WERI-Rb-1 (cell line): ENCODE results near the gene BHLHE40.

ENCODE experiments used
- DNase-seq: peaks from one replicate; pipeline ENCODE4 v3.0.0-alpha.2; 2020
- H3K27ac ChIP-seq: fragments of 250-450 bp; sonication (Bioruptor Pico); 2 replicates; pipeline ENCODE4 v1.5.1; 2020; ENCODE audit warnings: mild to moderate bottlenecking, moderate library complexity
- H3K27me3 ChIP-seq: fragments of 250-450 bp; sonication (Bioruptor Pico); 2 replicates; pipeline ENCODE4 v1.5.1; 2021; ENCODE audit warnings: mild to moderate bottlenecking, low read depth, moderate library complexity; ENCODE audit not compliant: insufficient read depth, severe bottlenecking
- H3K36me3 ChIP-seq: fragments of 250-450 bp; sonication (Bioruptor Pico); 2 replicates; pipeline ENCODE4 v1.5.1; 2020; ENCODE audit warnings: mild to moderate bottlenecking, moderate library complexity
- H3K4me3 ChIP-seq: 2 replicates; pipeline ENCODE4 v1.5.1; 2011; ENCODE audit warnings: low read depth, mild to moderate bottlenecking, control low read depth, low read length
- H3K9me3 ChIP-seq: fragments of 250-450 bp; sonication (Bioruptor Pico); 2 replicates; pipeline ENCODE4 v1.5.1; 2021; ENCODE audit warnings: mild to moderate bottlenecking, moderate library complexity; ENCODE audit not compliant: severe bottlenecking
- TF ChIP-seq, protein P1 (sequence below): IDR thresholded peaks from 2 replicates; pipeline ENCODE4 v1.5.1; 2011; ENCODE audit warnings: low read depth, mild to moderate bottlenecking, control low read depth, inconsistent platforms, low read length

Gene BHLHE40

DNA sequence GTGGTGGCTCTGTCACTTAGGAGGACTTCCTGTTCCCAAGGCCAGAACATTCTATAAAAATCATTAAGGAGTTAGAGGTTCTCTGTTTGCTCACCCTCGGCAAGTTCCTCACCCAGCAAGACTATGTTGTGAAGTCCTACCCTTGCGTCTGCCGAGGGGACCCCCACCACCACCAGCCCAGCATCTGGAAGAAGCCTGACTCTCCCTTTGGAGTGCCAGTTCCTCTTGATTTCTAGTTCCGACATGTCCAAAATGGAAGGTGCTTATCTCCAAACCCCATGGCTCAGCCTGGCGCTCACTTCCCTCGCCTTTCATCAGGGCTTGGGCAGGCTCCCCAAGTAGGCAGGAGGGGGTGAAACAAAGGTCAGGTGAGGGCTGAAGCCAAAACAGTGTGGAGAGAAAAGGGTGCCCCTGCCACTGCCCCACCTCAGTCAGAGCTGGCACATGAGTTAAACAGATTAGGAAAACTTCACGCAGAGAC is 41.0 kb downstream of the BHLHE40 start:
- Histone ChIP-seq H3K27me3 (no peaks in the 10 kb centered on the region), H3K27ac (no peak overlapping the region), H3K9me3 (no peaks in the 10 kb centered on the region), H3K4me3 (no peak overlapping the region), H3K36me3 (no peaks in the 10 kb centered on the region)
- TF ChIP-seq, protein P1, sequence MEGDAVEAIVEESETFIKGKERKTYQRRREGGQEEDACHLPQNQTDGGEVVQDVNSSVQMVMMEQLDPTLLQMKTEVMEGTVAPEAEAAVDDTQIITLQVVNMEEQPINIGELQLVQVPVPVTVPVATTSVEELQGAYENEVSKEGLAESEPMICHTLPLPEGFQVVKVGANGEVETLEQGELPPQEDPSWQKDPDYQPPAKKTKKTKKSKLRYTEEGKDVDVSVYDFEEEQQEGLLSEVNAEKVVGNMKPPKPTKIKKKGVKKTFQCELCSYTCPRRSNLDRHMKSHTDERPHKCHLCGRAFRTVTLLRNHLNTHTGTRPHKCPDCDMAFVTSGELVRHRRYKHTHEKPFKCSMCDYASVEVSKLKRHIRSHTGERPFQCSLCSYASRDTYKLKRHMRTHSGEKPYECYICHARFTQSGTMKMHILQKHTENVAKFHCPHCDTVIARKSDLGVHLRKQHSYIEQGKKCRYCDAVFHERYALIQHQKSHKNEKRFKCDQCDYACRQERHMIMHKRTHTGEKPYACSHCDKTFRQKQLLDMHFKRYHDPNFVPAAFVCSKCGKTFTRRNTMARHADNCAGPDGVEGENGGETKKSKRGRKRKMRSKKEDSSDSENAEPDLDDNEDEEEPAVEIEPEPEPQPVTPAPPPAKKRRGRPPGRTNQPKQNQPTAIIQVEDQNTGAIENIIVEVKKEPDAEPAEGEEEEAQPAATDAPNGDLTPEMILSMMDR: no peak
- DNase-seq: no peak

DNA sequence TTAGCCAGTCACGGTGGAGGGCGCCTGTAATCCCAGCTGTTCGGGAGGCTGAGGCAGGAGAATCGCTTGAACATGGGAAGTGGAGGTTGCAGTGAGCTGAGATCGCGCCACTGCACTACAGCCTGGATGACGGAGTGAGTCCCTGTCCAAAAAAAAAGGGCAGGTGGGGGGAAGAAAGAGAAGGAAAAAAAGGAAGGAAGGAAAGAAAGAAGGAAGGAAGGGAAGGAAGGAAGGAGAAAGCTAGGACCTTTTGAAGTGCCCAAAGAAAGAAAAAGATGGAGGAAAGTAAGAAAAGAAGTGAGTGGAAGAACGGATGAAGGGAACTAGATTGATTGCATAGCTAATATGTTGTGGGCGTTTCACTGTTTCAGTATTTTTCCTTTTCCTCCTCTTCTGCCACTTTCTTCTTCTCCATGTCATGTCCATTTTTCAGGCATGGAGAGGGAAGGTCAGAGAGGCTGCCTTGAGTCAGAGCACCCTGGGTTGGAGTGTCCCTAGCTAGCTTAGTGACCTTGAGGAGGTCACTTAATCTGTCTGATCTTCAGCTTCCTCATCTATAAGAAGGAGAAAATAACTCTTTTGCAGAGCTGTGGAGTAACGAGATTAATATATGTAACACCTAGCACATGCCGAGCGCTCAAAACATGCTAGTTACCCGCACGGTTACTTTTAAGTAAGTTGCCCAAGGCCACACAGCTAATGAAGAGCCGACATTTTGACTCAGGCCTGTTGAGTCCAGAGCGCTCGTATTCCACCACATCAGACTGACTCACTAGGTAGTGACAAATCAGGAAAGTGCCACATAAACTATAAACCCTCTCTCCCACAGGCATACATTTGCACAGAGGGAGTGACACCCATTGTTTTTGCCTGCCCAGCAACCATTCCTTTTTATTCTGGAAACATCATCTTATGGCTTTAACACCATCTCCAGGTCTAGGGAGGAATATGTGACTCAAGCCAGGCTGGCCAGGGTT is 42.2 kb downstream of the BHLHE40 start:
- Histone ChIP-seq H3K9me3 (no peaks in the 10 kb centered on the region), H3K36me3 (no peaks in the 10 kb centered on the region), H3K27me3 (no peaks in the 10 kb centered on the region), H3K27ac (no peak overlapping the region), H3K4me3 (no peak overlapping the region)
- TF ChIP-seq, protein P1: no peak
- DNase-seq: no peak

DNA sequence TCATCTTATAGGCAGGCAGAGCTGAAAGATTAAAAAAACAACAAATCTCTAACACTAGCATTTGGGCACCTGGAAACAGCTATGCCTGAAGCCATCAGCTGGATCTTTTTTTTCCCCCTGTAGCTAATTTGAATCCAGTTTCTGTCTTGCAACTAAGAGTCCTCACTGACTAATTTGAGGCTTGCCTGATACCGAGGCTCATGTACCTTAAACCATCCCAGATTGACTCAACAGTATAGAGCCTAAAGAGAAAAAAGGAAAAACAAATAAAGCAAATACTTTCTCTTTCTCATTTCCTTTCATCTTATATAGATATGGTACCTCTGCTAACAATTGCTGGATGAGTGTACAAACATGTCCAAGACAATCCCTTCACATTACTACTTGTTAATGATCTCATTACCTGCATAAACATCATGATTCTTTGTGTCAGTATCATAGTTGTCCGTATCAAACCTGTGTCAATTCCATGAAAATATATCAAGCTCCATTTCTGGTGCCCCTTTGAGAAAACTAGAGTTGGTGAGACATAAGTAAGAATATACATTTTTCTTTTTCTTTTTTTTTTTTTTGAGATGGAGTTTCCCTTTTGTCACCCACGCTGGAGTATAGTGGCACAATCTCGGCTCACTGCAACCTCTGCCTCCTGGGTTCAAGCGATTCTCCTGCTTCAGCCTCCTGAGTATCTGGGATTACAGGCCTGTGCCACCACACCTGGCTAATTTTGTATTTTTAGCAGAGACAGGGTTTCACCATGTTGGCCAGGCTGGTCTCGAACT is 43.1 kb downstream of the BHLHE40 start:
- DNase-seq: no peak
- H3K36me3 ChIP-seq: no peaks in the 10 kb centered on the region
- H3K4me3 ChIP-seq: no peak overlapping the region
- TF ChIP-seq, protein P1: no peak
- H3K27ac ChIP-seq: no peak overlapping the region
- no peaks in the 10 kb centered on the region for H3K9me3 ChIP-seq
- H3K27me3 ChIP-seq: no peaks in the 10 kb centered on the region

DNA sequence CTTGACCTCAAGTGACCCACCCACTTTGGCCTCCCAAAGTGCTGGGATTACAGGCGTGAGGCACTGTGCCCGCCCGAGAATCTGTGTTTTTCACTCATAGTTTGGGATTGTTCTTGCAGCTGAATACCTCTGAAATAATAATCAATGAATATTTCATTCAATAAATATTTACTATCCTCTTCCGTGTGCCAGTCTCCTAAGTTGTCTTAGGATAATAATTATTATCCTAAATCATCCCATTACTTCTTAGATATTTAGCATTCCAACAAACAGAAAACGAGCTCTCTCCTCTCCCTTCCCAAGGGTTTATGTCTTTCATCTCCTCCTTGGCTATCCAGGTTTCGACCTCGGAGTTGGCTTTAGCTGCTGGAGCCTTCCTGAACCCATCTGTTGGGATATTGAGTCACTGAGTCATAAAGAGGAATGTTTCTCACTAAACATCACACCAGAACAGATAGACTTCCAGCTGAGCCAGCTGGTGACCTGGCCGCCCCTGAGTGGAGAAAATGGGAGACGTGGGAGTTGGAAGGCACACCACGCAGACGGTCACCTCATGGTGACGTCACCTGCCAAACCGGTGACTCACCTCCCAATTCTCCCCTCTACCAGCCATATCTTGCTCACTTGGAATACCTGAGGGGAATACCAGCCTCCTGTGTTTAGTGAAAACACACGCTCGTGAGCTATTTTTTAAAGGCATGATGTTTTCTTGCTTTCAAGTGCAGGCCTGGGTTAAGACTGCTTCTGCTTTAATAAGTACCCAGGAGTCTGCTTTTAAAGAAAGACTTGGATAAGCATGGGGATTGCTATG is 43.9 kb downstream of the BHLHE40 start:
- H3K27ac ChIP-seq: no peak overlapping the region
- no peak overlapping the region for H3K4me3 ChIP-seq
- no peaks in the 10 kb centered on the region for H3K27me3 ChIP-seq
- TF ChIP-seq, protein P1: no peak
- H3K9me3 ChIP-seq: no peaks in the 10 kb centered on the region
- no peaks in the 10 kb centered on the region for H3K36me3 ChIP-seq
- DNase-seq: no peak

DNA sequence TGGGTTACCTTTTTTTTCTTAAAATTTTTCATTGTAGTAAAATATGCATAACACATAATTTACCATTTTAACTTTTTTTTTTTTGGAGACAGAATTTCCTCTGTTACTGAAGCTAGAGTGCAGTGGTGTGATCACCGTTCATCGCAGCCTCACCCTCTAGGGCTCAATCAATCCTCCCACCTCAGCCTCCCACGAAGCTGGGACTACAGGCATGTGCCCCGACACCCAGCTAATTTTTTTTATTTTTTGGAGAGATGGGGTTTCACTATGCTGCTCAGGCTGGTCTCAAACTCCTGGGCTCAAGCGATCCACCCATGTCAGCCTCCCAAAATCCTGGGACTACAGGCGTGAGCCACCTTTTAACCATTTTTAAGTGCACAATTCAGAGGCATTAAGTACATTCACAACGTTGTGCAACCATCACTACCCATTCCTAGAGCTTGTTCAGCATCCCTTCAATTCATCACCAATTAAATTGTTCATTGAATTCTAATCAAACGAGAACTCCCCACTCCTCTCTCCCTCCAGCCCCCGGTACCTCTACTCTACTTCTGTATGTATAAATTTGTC is 44.6 kb downstream of the BHLHE40 start:
- DNase-seq: no peak
- Histone ChIP-seq H3K4me3 (no peak overlapping the region), H3K27ac (no peak overlapping the region), H3K9me3 (no peaks in the 10 kb centered on the region), H3K36me3 (no peaks in the 10 kb centered on the region), H3K27me3 (no peaks in the 10 kb centered on the region)
- TF ChIP-seq, protein P1: no peak
